HG03097 (cell line): Measurements from ENCODE around the gene YJEFN3.

Experiments used
- ATAC-seq: cut with Tn5 transposase; IDR thresholded peaks from one replicate; pipeline ENCODE4 v1.9.1; 2021; ENCODE audit not compliant: unreplicated experiment, low FRiP score

YJEFN3 gene

DNA sequence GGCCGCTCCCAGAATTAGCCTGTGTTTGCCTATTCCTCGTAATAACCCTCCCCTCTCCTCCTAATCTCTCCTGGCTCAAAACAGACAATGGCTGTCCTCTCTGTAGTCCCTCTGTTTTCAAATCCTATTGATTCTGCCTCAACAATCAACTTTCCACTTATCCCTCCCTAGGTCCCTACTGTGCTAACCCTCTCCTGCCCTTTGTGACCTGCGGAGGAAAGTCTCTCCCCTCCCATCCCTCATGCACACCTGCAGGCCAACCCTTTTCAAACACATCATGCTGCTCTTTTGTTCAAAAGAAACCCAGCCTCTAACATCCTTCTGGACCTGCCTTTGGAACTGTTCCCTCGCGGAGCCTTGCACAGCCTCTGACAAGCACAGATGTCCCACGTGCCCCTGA lies 46.7 kb downstream of the YJEFN3 start:
- no peak for ATAC-seq

DNA sequence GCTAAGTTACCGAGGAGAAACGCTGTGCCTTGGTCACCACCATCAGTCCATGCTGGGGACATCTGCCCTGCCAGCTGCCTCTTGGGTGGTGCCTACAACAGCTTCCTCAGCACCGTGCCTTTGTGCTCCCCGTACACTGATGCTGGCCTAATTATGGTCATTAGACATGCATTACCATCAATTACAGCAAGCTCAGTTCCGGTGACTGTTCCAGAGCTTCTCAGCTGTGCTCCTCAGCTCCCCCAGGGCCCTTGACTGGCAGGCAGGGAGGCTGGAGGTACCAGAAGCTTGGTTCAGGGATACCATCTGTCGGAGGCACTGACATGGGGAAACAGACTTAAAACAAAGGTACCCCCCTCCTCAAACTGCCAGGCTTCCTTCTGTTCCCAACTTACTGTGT lies 49.5 kb downstream of the YJEFN3 start:
- ATAC-seq = no peak

DNA sequence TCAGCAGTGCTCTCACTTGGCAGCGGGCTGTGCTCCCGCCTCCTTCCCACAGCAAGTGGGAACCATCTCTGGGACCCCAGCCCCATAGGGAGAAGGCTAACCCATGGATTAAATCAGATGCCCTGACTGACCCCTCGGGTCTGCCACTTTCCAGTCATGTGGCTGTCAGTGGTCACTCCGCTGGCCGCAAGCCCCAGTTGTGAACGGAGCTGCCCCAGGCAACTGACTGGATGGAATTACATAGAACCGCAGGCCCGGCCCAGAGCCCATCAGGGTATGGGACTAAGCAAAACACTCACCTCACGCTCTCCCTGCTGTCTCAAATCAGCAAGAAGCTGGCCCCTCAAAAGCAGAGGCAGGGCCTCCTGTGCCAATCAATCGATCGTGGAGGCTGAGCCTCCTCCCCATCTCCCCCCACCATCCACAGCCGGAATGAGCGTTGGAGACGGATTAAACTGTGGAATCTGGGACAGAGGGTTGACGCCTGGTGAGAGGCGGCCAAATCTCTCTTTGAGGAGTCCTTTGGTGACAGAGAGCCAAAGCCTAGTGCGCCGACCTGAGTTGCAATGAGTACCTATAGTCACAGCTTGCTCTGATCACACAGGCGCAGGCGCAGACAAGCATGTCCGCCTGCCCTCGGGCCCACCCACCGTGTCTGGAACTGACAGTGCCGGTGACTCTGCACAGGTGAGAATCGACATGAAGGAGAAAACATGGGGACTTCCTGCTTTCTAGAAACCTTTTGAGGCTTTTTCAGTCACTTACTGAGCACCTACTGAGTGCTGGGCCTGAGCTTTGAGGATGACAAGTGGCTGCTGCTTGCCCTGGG lies 51.0 kb downstream of the YJEFN3 start:
- no peak for ATAC-seq

DNA sequence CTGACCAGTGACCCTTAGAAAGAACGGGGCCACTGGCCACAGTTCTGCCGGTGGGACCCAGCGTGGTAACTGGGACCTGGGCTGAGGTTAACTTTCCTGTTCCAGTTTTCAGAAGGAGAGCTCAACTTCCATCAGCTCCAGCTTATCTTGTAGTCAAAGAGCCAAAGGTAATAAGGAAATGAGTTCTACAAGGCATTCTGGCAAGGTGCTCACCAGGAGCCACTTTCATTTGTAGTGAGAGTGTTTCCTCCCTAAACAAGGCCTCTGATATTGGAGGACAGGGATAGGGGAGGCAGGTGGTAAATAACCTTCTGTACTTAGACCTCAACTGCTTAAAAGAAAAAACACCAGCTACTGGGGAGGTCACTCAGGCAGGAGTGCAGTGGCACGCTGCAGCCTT lies 51.7 kb downstream of the YJEFN3 start:
- ATAC-seq = no peak

DNA sequence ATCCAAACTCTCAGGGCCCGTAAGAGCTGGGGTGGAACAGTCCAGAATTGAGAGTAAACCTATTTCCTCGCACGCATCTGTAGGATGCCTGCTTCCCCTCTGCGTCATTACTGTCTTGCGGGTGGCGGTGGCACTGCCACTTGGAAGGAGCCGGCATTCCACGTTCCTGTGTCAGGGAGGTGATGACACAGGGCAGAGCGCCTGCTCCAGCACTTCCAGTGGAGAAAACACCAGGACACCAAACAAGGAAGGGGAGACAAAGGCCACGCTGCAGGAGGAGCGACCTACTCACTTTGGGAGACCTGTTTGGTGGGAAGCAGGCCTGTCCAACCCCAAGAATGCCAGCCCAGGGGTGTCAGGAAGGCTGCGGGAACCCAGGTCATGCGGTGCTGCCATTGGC lies 52.7 kb downstream of the YJEFN3 start:
- ATAC-seq = no peak

DNA sequence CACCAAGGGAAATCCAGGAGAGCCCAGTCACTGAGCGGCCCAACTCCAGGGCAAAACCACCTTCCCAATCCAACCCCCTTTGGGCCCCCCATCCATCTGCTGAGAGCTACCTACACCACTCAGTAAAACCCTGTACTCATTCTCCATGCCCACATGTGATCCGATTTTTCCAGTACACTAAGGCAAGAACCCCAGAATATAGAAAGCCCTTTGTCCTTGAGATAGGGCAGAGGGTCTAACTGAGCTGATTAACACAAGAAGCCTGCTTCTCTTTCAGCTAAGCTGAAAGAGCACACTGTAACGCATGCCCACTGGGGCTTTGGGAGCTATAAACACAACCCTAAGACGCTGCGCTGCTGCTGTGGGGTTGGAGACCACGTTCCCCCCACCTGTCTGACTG lies 53.8 kb downstream of the YJEFN3 start:
- no peak for ATAC-seq

DNA sequence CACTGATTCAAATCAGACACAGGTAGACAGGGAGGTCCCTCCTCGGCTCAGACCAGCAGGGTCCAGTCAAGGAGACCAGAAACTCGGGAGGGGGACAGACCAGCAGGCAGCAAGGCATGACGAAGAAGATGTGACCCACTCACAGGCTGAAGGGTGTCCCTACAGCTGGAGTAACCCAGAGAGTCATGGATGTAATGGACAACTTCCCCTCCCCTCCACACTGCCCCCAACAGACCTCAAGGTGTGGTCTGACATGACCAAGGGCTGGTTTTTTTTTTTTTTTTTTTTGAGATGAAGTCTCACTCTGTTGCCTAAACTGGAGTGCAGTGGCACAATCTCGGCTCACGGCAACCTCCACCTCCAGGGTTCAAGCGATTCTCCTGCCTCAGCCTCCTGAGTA lies 55.6 kb downstream of the YJEFN3 start:
- ATAC-seq = no peak
